Fibroblast of pulmonary artery (primary cell): ENCODE data around the gene ETV1.
A peak's percentile ranks its signal among the peaks of the same experiment; 100 is the strongest.

Experiments
- DNase-seq: peaks from one replicate; pipeline ENCODE4 v3.0.0-alpha.2; 2010; ENCODE audit warnings: low read depth
- H3K4me3 ChIP-seq: replicated peaks from 2 replicates; pipeline ENCODE4 v1.5.1; 2011; ENCODE audit warnings: low read depth, mild to moderate bottlenecking, control low read depth, low read length, moderate library complexity
- TF ChIP-seq, protein P1 (sequence below): IDR thresholded peaks from 2 replicates; pipeline ENCODE4 v1.5.1; 2011; ENCODE audit warnings: mild to moderate bottlenecking, control low read depth, low read length, inconsistent platforms; ENCODE audit errors: missing control alignments

Gene ETV1

DNA sequence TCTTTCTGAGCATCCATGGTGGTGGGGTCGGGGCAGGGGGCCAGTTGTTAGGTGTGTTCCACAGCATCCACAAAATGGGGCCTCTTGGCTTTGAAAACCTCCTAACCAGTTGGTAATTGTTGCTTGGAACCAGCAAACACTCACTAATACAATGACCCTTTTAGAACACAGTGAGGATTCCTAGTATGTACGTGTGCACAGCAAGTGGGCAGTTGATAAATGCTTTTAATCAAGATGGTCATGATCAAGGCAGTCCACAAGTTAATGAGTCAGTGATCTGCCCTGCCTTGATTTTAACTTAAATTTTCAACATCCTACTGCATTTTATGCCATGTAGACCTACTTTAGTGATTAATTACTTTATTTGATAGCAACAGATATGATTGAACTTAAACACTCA is 103.1 kb downstream of the ETV1 start:
- no peak for DNase-seq
- TF ChIP-seq, protein P1, sequence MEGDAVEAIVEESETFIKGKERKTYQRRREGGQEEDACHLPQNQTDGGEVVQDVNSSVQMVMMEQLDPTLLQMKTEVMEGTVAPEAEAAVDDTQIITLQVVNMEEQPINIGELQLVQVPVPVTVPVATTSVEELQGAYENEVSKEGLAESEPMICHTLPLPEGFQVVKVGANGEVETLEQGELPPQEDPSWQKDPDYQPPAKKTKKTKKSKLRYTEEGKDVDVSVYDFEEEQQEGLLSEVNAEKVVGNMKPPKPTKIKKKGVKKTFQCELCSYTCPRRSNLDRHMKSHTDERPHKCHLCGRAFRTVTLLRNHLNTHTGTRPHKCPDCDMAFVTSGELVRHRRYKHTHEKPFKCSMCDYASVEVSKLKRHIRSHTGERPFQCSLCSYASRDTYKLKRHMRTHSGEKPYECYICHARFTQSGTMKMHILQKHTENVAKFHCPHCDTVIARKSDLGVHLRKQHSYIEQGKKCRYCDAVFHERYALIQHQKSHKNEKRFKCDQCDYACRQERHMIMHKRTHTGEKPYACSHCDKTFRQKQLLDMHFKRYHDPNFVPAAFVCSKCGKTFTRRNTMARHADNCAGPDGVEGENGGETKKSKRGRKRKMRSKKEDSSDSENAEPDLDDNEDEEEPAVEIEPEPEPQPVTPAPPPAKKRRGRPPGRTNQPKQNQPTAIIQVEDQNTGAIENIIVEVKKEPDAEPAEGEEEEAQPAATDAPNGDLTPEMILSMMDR, result no peak
- H3K4me3 ChIP-seq, result no peak overlapping the region

DNA sequence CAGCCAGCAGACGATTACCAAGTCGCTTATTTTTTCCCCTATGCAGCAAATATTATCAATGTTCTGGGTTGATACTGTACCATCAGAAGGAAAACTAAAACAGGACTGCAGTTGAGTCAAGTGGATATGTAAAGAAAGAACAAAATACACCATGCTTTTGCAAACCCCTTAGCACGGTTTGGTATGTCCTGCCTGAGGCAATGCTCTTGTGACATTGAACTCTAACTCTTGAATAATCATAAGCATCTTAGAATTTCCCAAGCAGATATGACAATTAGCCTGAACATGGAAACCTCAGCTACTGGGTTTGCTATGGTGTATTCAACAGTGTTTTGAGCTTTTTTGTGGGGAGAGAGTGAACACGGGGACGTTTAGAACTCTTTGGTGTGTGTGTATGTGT is 107.4 kb downstream of the ETV1 start:
- TF ChIP-seq, protein P1, result no peak
- no peak for DNase-seq
- no peak overlapping the region for H3K4me3 ChIP-seq

DNA sequence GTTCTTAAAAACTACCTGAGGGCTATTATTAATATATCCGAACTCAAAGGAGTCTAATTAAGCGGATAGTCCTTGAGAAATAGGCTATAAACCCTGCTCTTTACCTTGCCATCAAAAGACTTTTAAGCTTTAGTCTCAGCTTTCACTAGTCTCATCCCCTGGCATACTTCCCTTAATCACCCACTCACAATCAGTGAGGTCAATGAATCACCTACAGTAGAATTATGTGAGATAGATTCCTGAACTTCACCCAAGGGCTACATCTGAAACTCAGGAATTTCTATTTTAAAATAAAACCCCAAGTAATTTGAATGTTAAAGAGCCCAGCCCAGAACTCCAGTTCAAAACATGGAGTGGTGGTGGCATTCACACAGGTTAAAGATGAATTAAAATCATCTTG is 108.7 kb downstream of the ETV1 start:
- TF ChIP-seq, protein P1, result no peak
- peak; percentile 44 for DNase-seq
- H3K4me3 ChIP-seq, result no peak overlapping the region

DNA sequence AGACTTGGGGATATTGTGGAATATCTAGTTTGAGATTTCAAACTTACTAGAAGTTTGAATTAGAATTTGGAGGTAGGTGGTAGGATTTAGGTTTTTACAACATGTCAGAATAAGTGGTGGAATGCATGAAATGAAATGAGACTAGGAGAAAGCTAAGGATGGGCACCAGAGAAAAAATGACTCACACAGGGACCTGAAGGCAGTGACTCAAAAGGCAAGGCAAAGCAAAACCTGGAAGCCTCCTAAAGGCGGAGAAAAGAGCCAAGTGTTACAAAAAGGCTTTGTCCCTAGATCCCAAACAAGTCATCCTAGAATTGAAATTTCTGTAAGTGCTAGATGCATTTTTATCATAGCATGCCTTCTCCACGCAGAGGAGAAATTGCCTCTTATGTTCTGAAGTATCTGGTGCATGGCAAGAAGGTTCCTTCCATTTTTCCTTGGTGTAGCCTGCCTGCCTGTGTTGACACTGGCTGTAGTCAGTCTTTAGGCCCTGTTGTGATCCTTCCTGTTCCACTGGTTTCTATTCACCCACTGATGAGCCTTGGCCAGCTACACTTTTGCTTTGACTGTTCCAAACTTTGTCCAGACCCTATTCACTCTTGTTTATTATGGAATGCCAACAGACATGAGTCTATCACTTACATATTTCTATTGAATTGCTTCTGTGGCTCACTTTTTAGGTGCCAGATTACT is 109.3 kb downstream of the ETV1 start:
- no peak overlapping the region for H3K4me3 ChIP-seq
- TF ChIP-seq, protein P1, result no peak
- peak; percentile 23 for DNase-seq

DNA sequence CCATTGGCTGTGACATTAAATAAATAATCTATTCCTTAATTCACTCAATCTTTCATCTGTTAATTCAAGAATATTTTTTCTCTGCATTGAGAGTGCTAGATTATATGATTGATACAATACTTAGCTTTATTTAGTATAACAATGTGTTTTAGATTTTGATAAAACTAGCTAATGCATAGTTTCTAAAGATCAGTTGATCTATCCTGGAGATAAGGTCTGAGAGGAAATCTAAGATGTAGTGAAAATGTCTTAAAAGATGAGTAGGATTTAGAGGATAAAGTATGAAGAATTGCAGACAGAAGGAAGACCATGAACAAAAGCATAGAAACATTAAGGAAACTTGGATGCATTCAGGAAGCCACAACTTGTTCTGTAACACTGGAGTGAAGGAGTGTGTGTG is 110.3 kb downstream of the ETV1 start:
- H3K4me3 ChIP-seq, result no peak overlapping the region
- DNase-seq, result no peak
- TF ChIP-seq, protein P1, result no peak

DNA sequence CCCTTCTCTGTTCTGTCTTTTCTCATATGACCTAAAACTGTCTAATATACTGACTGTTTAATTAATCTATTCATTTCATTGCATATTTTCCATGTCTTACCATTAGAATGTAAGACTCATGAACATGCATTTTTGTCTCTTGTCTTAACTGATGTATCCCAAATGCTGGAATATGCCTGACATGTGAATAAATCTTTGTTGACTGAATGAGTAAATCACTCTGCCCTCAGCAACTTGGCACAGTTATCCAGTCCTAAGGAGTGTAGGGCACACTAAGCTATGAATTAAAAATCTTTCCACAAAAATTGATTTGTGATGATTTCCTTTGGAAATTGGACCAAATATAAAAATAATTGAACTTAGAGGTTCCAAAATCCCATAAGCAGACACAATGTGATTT is 111.3 kb downstream of the ETV1 start:
- no peak overlapping the region for H3K4me3 ChIP-seq
- TF ChIP-seq, protein P1, result no peak
- no peak for DNase-seq

DNA sequence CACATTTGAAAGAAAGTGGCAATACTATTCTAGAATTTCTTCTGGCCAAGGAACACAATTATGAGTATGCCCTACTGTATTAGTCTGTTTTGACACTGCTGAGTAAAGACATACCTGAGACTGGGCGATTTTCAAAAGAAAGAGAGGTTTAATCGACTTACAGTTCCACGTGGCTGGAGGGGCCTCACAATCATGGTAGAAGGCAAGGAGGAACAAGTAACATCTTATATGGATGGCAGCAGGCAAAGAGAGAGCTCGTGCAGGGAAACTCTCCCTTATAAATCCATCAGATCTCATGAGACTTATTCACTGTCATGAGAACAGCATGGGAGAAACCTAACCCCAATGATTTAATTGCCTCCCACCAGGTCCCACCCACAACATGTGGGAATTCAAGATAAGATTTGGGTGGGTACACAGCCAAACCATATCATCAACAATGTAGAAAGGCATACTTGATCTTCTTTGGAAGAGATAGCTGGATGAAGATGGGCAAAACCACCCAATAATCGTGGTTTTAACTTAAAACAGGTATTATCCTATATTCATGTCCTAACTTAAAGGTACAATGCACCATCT is 113.9 kb downstream of the ETV1 start:
- no peak for DNase-seq
- no peak overlapping the region for H3K4me3 ChIP-seq
- TF ChIP-seq, protein P1, result no peak
